OCI-LY7 (cell line): ENCODE measurements around the gene GRB10. TPM values are rescaled to one million over a fixed set of nuclear protein-coding genes. Genes with fewer than 3 reads are reported as not detected.

Experiments
- BruUV-seq: library from RNA; stranded (reverse); fragments of 400-500 nt; replicated peaks from 2 replicates; lab custom pipeline; 2021; lab: Mats Ljungman, UMichigan
- CTCF ChIA-PET: fragments of 300-600 bp; sonication (Branson Sonifier 250); formaldehyde crosslinking; loops from one replicate; lab custom pipeline; 2022; ENCODE audit warnings: antibody characterized with exemption; ENCODE audit not compliant: unreplicated experiment; lab: Charles Lee
- POLR2A ChIA-PET: fragments of 300-600 bp; sonication (Branson Sonifier 250); formaldehyde crosslinking; loops from one replicate; lab custom pipeline; 2022; ENCODE audit warnings: antibody characterized with exemption; lab: Charles Lee
- DNase-seq: peaks from one replicate; pipeline ENCODE4 v3.0.0-alpha.2; 2015; ENCODE audit warnings: low spot score
- H2AFZ ChIP-seq: fragments of 200-600 bp; sonication (generic), shearing (Covaris generic); 2 replicates; pipeline ENCODE4 v1.6.1; 2014; ENCODE audit warnings: mild to moderate bottlenecking, antibody characterized with exemption, low read length, moderate library complexity
- H3K27ac ChIP-seq: fragments of 200-600 bp; sonication (generic); 2 replicates; pipeline ENCODE4 v1.5.1; 2014; ENCODE audit warnings: mixed run types, low read depth, mild to moderate bottlenecking, moderate library complexity, low read length, inconsistent platforms; ENCODE audit not compliant: poor library complexity, severe bottlenecking
- H3K36me3 ChIP-seq: fragments of 200-600 bp; sonication (generic); 2 replicates; pipeline ENCODE4 v1.6.1; 2014; ENCODE audit warnings: mild to moderate bottlenecking, antibody characterized with exemption, low read length, moderate library complexity, mixed read lengths; ENCODE audit not compliant: insufficient read depth
- H3K4me1 ChIP-seq: fragments of 200-600 bp; sonication (generic); 2 replicates; pipeline ENCODE4 v1.5.1; 2014; ENCODE audit warnings: mild to moderate bottlenecking, low read length; ENCODE audit not compliant: insufficient read depth, poor library complexity, severe bottlenecking
- H3K4me2 ChIP-seq: fragments of 200-600 bp; sonication (generic); 2 replicates; pipeline ENCODE4 v1.6.1; 2014; ENCODE audit warnings: mild to moderate bottlenecking, low read length
- H3K4me3 ChIP-seq: fragments of 200-600 bp; sonication (generic); 2 replicates; pipeline ENCODE4 v1.5.1; 2014; ENCODE audit warnings: mild to moderate bottlenecking, low read depth, low read length; ENCODE audit not compliant: poor library complexity, severe bottlenecking
- H3K79me2 ChIP-seq: fragments of 200-600 bp; sonication (generic); 2 replicates; pipeline ENCODE4 v1.6.1; 2016; ENCODE audit warnings: low read depth, mild to moderate bottlenecking, low read length, moderate library complexity, mixed read lengths; ENCODE audit not compliant: insufficient read depth
- H3K9me2 ChIP-seq: fragments of 200-600 bp; sonication (generic); 2 replicates; pipeline ENCODE4 v1.6.1; 2016; ENCODE audit warnings: mild to moderate bottlenecking, low read length, mixed read lengths; ENCODE audit not compliant: insufficient read depth
- H3K9me3 ChIP-seq: fragments of 200-600 bp; sonication (generic); 2 replicates; pipeline ENCODE4 v1.6.1; 2014; ENCODE audit warnings: mild to moderate bottlenecking, mixed run types, low read length, mixed read lengths
- H4K20me1 ChIP-seq: fragments of 200-600 bp; sonication (generic); 2 replicates; pipeline ENCODE4 v1.6.1; 2014; ENCODE audit warnings: mild to moderate bottlenecking, antibody characterized with exemption, low read length, moderate library complexity, mixed read lengths; ENCODE audit not compliant: insufficient read depth
- CTCF ChIP-seq: fragments of 200-600 bp; sonication (generic); conservative IDR thresholded peaks from 2 replicates; pipeline ENCODE4 v1.5.1; 2014; ENCODE audit warnings: mild to moderate bottlenecking, antibody characterized with exemption, low read length, moderate library complexity, mixed read lengths
- EZH2phosphoT487 ChIP-seq: fragments of 200-600 bp; sonication (generic); IDR thresholded peaks from 2 replicates; pipeline ENCODE4 v1.6.1; 2018; ENCODE audit warnings: low read depth, borderline replicate concordance, mild to moderate bottlenecking, mixed run types, antibody characterized with exemption, low read length, moderate library complexity, mixed read lengths
- intact Hi-C: fragments of 100-400 bp; cut with micrococcal nuclease; formaldehyde crosslinking; loops from one replicate; pipeline ENCODE4 v1.10.0; 2022; ENCODE audit not compliant: unreplicated experiment
- total RNA-seq, 2 experiments: library from RNA; depleted of rRNA in 1 of 2; stranded (reverse); fragments of >200 nt in 1 of 2; shearing (Covaris generic) in 1 of 2; gene quantifications; 2 replicates each; pipeline ENCODE4 v1.2.3, GENCODE V29; 2014 to 2022

Gene GRB10
- total RNA-seq, 2 experiments from 2014 or later: not detected

GRCh38 chr7:50676079-50676478, 106.6 kb downstream of the GRB10 start:
- ChIA-PET POLR2A (interaction anchor here (0.6 to 1.1 kb wide), 3 partner anchors 9 to 86 kb away, joined by 3 to 5 read pairs (median 3); no protein-coding TSS in a partner anchor), CTCF (no interaction called here)
- no peaks in the 10 kb centered on the region for H3K36me3 ChIP-seq
- intact Hi-C loops: loop anchor here (5.0 kb wide), 1 partner anchor 469 kb away; no protein-coding TSS in a partner anchor
- H3K4me3 ChIP-seq: no peak overlapping the region
- no peaks in the 10 kb centered on the region for H3K4me1 ChIP-seq
- no peak for DNase-seq
- no peak overlapping the region for H3K4me2 ChIP-seq
- no peak overlapping the region for H3K27ac ChIP-seq
- no peak for TF ChIP-seq CTCF
- TF ChIP-seq EZH2phosphoT487: no peak
- no peaks in the 10 kb centered on the region for H3K79me2 ChIP-seq
- no peaks in the 10 kb centered on the region for H4K20me1 ChIP-seq
- BruUV-seq: no TSS peak
- no peaks in the 10 kb centered on the region for H3K9me3 ChIP-seq
- no peaks in the 10 kb centered on the region for H3K9me2 ChIP-seq
- H2AFZ ChIP-seq: no peak overlapping the region

GRCh38 chr7:50674896-50675835, 107.5 kb downstream of the GRB10 start:
- Histone ChIP-seq H3K27ac (no peak overlapping the region), H4K20me1 (no peaks in the 10 kb centered on the region), H3K36me3 (no peaks in the 10 kb centered on the region), H3K79me2 (no peaks in the 10 kb centered on the region), H3K4me1 (no peaks in the 10 kb centered on the region), H2AFZ (no peak overlapping the region), H3K9me2 (no peaks in the 10 kb centered on the region), H3K4me2 (no peak overlapping the region), H3K9me3 (no peaks in the 10 kb centered on the region), H3K4me3 (no peak overlapping the region)
- no peak for DNase-seq
- POLR2A ChIA-PET: interaction anchor here (0.6 to 1.1 kb wide), 3 partner anchors 8 to 85 kb away, joined by 3 to 5 read pairs (median 3); no protein-coding TSS in a partner anchor
- CTCF ChIA-PET: no interaction called here
- no peak for TF ChIP-seq EZH2phosphoT487
- no peak for TF ChIP-seq CTCF
- no TSS peak for BruUV-seq
- intact Hi-C loops: loop anchor here (5.0 kb wide), 1 partner anchor 468 kb away; no protein-coding TSS in a partner anchor

- Histone ChIP-seq H3K4me1 (no peaks in the 10 kb centered on the region), H3K79me2 (no peaks in the 10 kb centered on the region), H4K20me1 (no peaks in the 10 kb centered on the region), H3K9me3 (no peaks in the 10 kb centered on the region), H3K4me3 (no peak overlapping the region), H3K27ac (no peak overlapping the region), H2AFZ (no peak overlapping the region), H3K4me2 (no peak overlapping the region), H3K36me3 (no peaks in the 10 kb centered on the region), H3K9me2 (no peaks in the 10 kb centered on the region)
- CTCF ChIA-PET: no interaction called here
- DNase-seq: no peak
- intact Hi-C loops: no loop called here
- POLR2A ChIA-PET: no interaction called here
- no peak for TF ChIP-seq CTCF
- no peak for TF ChIP-seq EZH2phosphoT487
- no TSS peak for BruUV-seq
Measured at GRCh38 chr7:50674299-50674698, 108.4 kb downstream of the GRB10 start.
